Stimulated activated CD4-positive, alpha-beta T cell treated with anti-CD3 and anti-CD28 coated beads, Interleukin-2, amount 100 ng/mL, for 4 hours (primary cell): Measurements from ENCODE around the gene ZFHX3.

Experiments used
- DNase-seq: peaks from one replicate; pipeline ENCODE4 v3.0.0-alpha.2; 2020; ENCODE audit warnings: low read depth

The ZFHX3 gene

DNA sequence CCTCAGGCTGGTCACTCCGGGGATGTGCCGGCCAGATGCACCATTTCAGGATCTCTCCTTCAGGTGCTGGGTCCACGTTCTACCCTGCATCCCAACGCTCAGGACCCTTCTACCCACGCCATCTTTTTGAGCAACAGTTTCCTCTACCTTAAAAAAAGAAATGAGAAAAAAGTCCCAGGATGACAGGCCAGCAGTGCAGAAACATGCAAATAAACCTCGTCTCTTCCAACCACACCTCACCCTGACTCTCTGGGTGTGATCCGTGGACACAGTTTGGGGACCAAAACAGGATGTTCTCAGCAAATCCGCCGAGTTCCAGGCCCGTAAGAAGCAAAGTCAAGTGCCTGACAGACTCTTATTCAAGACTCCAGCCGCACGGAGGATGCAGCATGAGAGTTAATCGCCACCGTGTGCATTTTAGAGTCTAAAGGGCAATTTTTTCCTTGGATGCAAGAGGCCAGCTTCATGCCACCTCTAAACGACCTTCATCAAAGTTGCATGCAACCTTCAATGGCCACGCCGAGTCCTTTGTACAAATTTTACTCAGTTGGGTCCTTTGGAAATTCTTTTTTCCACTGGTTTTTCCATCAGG is 99.6 kb downstream of the ZFHX3 start:
- DNase-seq: no peak

GRCh38 chr16:72947379-72948237 is 100.3 kb downstream of the ZFHX3 start:
- DNase-seq: no peak

DNA sequence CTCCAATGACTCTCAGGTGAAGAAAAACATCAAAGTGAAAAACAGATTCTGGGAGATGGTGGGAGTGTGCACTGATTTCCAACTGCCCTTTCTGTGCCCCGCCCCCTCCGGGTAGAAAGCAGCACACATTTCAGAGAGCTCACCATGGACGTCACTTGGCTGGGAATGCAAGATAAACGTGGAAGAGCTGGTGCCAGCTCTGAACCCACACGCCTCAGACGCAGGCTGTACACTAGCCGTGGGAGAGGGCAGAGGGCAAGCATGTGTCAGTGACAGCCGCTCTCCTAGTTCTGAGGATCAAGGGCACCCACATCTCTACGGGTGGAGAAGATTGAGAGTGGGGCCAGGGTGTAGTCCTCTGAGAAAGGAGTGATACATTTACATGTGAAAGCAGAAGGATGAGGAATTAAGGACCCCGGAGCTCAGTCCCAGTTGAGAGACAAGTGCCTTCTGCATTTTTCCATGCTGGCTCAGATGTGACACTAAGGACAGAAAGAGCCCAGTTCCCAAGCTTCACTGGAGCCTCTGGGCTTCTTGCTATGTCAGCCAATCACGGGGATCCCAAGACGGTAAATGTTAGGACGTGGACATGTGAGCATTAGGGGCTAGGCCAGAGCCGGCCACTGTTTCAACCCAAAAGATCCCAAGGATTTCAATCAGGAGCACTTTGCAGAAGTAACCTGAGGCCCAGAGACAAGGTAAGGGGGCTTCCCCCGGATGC is 101.3 kb downstream of the ZFHX3 start:
- no peak for DNase-seq

GRCh38 chr16:72946063-72946462 is 101.9 kb downstream of the ZFHX3 start:
- DNase-seq: no peak

DNA sequence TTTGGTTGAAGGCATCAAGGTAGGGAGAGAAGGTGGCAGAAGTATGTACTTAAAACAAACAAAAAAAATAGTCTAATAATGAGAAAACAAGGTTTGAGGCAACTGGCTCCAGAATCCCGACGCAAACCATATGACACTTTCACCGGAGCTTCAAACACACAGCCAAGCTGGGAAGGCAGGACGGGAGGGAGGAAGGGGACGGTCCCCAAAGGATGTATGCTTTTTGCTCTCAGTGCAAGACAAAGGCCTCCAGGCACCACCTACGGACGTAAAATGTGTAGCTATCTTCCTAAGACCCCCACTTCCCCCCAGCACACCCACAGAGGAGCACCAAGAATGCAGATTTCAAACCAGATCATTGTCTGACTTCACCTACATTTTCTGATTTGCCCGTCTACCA is 102.3 kb downstream of the ZFHX3 start:
- no peak for DNase-seq

- DNase-seq: no peak
Measured at GRCh38 chr16:72944757-72945485, 103.0 kb downstream of the ZFHX3 start.

GRCh38 chr16:72942021-72942420 is 105.9 kb downstream of the ZFHX3 start:
- DNase-seq: no peak

DNA sequence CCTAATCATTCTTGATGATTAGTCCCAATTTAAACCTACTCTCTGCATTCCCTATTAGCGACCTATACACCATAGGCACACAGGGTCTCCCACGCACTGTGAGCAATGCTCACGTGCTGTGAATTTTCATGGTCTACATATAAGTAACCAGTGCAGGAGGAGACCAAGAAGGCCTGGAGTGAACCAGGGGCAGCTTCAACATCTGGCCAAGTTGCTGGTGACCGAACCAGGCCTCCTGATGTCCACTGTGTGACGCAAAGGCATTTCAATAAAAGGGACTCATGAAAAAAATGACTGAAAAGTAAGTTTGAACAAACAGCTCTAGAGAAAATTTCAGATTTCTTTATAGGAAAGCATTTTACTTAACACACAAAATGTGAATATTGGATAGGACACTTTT is 107.0 kb downstream of the ZFHX3 start:
- no peak for DNase-seq

GRCh38 chr16:72939247-72939646 is 108.7 kb downstream of the ZFHX3 start:
- no peak for DNase-seq

- DNase-seq: no peak
Measured at GRCh38 chr16:72938795-72939164, 109.1 kb downstream of the ZFHX3 start.

- DNase-seq: no peak
Measured at GRCh38 chr16:72937916-72938794, 109.8 kb downstream of the ZFHX3 start.

GRCh38 chr16:72937360-72937759 is 110.6 kb downstream of the ZFHX3 start:
- no peak for DNase-seq

DNA sequence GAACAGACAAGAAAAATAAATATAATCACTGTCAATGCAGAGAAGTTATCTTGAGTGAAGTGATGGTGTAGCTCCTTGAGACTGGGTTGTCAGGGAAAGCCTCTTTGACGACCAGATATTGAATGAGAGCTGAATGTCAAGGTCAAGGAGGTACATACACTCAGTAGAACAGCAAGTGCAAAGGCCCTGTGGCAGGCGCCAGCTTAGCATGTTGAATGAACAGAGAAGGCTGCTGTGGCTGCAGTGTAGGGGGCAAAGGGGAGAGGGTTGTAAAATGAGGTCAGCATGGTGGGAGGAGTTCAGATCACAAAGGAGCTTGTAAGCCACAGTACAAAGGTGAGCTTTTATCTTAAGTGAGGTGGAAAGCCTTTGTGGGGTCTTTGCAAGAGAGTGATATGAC is 111.5 kb downstream of the ZFHX3 start:
- DNase-seq: no peak

DNA sequence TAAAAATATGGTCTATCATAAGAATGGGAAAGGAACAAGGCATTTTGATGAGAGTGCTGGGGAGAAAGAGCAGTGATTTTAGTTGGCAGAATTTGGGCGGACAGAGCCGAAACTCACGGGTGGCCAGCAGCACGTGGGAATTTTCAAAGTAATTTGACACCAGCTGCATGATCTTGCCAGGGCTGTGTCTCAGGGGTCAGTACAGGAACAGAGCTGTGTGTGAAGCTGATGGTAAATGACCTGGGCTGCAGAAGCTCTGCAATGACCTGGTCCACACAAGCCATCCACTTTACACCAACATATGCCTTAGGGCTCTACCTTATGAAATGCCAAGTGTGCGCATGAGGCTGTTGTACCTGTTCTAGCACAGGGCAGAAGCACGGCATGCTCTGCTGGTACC is 112.0 kb downstream of the ZFHX3 start:
- DNase-seq: no peak

DNA sequence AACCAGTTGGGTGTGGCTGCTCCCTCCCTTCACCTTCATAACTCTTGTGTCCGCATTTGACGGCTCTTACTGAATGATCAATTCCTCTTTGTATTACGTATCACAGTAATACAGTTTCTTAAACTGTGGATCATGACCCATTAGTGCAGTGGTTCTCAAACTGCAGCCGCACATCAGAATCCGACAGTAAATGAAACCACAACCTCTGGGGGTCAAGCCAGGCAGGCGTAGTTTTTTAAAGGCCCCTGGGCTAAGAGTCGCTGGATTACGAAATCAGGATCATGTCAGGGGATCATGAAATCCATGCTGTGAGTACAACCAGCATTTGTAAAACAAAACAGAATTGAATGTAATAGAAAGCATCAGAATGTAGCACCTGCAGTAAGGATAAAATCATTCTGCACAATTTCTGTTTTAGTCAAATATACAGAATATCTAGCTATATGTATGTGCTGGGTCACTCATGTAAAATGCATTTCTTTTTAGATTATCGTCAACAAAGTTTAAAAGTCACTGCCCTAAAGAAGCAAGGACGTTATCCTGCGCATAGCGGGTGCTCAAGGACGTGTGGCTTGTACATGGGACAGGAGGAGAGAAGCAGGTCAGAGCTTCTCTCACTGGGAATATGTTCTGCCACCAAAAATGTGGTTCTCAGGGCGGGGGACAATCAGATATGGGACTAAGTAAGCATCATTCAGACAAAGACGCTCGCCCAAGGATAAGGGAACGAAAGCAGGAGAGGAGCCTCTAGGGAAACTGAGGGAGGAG is 113.1 kb downstream of the ZFHX3 start:
- DNase-seq: no peak

GRCh38 chr16:72932677-72933335 is 115.1 kb downstream of the ZFHX3 start:
- no peak for DNase-seq

- DNase-seq: no peak
Measured at GRCh38 chr16:72932050-72932449, 115.9 kb downstream of the ZFHX3 start.

DNA sequence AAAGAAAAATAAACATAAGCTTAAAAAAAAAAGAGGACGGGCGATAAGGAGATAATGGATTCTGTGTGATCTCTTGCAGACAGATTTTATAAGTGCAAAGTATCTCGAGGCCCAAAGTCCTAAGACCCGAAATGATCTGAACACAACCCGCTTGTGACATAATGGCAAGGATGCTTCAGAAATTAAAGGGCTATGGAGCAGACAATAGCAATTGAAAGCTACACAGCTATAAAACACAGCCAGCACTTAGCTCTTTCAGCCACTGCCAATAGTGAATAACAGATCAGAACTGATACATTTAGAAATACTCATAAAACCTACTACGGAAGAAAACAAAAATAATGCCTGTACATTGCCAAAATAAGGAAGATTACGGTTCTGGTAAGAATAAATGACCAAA is 117.5 kb downstream of the ZFHX3 start:
- no peak for DNase-seq

GRCh38 chr16:72928090-72928981 is 119.6 kb downstream of the ZFHX3 start:
- no peak for DNase-seq
